ENCODE measurements around the gene CPLX1.

DNA sequence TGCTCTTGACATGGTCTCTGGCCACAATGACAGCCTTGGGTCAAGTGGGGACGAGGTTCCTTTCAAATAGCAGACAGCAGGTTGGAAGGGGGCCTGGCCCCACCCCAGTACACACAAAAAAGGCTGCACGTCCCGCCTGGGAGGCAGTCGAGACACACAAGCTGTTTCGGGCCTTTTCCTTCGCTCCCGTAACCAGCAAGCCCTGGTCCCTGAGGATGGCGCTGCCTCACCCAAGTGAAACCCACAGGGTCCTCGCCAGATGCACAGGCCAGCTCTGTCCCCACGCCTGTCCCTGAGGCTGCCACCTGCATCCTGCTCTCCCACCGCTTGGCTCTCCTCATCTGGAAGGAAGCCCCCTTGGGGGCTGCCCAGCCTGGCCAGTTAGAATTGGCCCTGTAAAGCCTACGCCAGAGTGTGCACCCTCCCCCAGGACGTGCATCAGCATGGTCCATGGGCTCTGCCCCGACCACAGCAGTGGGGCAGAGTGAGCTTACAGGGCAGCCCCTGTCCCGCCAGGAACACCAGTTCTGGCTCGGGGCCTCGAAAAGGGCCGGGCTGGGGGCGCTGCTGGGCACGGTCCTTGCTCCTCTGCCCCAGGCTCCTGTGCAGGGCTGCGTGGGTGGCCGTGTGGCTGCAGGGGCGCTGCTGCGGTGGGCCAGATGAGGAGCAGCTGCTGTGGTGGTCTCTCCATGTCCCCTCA is 2.0 kb downstream of the CPLX1 start:
- TF ChIP-seq, protein P1, sequence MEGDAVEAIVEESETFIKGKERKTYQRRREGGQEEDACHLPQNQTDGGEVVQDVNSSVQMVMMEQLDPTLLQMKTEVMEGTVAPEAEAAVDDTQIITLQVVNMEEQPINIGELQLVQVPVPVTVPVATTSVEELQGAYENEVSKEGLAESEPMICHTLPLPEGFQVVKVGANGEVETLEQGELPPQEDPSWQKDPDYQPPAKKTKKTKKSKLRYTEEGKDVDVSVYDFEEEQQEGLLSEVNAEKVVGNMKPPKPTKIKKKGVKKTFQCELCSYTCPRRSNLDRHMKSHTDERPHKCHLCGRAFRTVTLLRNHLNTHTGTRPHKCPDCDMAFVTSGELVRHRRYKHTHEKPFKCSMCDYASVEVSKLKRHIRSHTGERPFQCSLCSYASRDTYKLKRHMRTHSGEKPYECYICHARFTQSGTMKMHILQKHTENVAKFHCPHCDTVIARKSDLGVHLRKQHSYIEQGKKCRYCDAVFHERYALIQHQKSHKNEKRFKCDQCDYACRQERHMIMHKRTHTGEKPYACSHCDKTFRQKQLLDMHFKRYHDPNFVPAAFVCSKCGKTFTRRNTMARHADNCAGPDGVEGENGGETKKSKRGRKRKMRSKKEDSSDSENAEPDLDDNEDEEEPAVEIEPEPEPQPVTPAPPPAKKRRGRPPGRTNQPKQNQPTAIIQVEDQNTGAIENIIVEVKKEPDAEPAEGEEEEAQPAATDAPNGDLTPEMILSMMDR (IDR thresholded peaks at IDR 0.05) = no peak
- no peak for TF ChIP-seq POLR2A (IDR thresholded peaks at IDR 0.05)

Data from tibial nerve (tissue), 3 donors.